CD14-positive monocyte (primary cell): ENCODE results near the gene PTGDR2. TPM values are rescaled to one million over a fixed set of nuclear protein-coding genes. Genes with fewer than 3 reads are reported as not detected.

ENCODE experiments used
- DNase-seq, 3 donors: peaks; one replicate each; pipeline ENCODE4 v3.0.0-alpha.2; 2011 to 2022
- H2AFZ ChIP-seq: 2 replicates; pipeline ENCODE4 v1.6.0; 2012; ENCODE audit warnings: mild to moderate bottlenecking, low read depth, low read length, inconsistent platforms; ENCODE audit not compliant: insufficient read depth, poor library complexity, severe bottlenecking
- H3K27ac ChIP-seq, 2 donors: 1 replicate in 1 of 2; 2 replicates in 1 of 2; pipeline ENCODE4 v1.5.1; 2012 to 2013; ENCODE audit warnings: low read length in 2 of 2, control low read depth in 1 of 2, inconsistent platforms in 1 of 2, low read depth in 1 of 2, mild to moderate bottlenecking in 1 of 2
- H3K27me3 ChIP-seq, 2 donors: one replicate each; pipeline versions ENCODE4 v1.6.0 to v1.6.1; 2011 to 2013; ENCODE audit warnings: low read length in 2 of 2; ENCODE audit not compliant: control insufficient read depth in 2 of 2, insufficient read depth in 2 of 2
- H3K36me3 ChIP-seq, 2 donors: replicated peaks in 1 of 2; 1 replicate in 1 of 2; 2 replicates in 1 of 2; pipeline versions ENCODE4 v1.5.1 to v1.6.1; 2012 to 2013; ENCODE audit warnings: low read length in 2 of 2, control low read depth in 1 of 2, inconsistent platforms in 1 of 2, mild to moderate bottlenecking in 1 of 2; ENCODE audit not compliant: insufficient read depth in 2 of 2, control insufficient read depth in 1 of 2
- H3K4me1 ChIP-seq, 2 donors: 1 replicate in 1 of 2; 2 replicates in 1 of 2; pipeline versions ENCODE4 v1.5.1 to v1.6.1; 2012 to 2013; ENCODE audit warnings: low read length in 2 of 2, control low read depth in 1 of 2, inconsistent platforms in 1 of 2, mild to moderate bottlenecking in 1 of 2, moderate library complexity in 1 of 2; ENCODE audit not compliant: insufficient read depth in 2 of 2, control insufficient read depth in 1 of 2
- H3K4me2 ChIP-seq: replicated peaks from 2 replicates; pipeline ENCODE3; 2012; ENCODE audit warnings: low read length, moderate library complexity, mild to moderate bottlenecking; ENCODE audit not compliant: poor library complexity, severe bottlenecking; ENCODE audit errors: extremely low read depth
- H3K4me3 ChIP-seq, 3 experiments: fragments of 200-600 bp in 1 of 3; sonication (generic) in 1 of 3; replicated peaks in 1 of 3; 1 replicate in 2 of 3; 2 replicates in 1 of 3; pipeline ENCODE4 v1.5.1; 2011 to 2013; ENCODE audit warnings: low read length in 3 of 3, mild to moderate bottlenecking in 3 of 3, control low read depth in 2 of 3, low read depth in 2 of 3, inconsistent platforms in 1 of 3, moderate library complexity in 1 of 3
- H3K79me2 ChIP-seq: 2 replicates; pipeline ENCODE4 v1.6.0; 2012; ENCODE audit warnings: mild to moderate bottlenecking, control low read depth, inconsistent platforms, low read length, moderate library complexity; ENCODE audit not compliant: insufficient read depth
- H3K9ac ChIP-seq: 2 replicates; pipeline ENCODE4 v1.6.0; 2017; ENCODE audit warnings: low read length, mild to moderate bottlenecking; ENCODE audit not compliant: insufficient read depth, poor library complexity, severe bottlenecking
- H3K9me3 ChIP-seq, 2 donors: replicated peaks in 1 of 2; 1 replicate in 1 of 2; 2 replicates in 1 of 2; pipeline versions ENCODE4 v1.5.1 to v1.6.1; 2012 to 2013; ENCODE audit warnings: low read length in 2 of 2, control low read depth in 1 of 2; ENCODE audit not compliant: control insufficient read depth in 1 of 2, insufficient read depth in 1 of 2
- H4K20me1 ChIP-seq: 2 replicates; pipeline ENCODE4 v1.6.0; 2012; ENCODE audit warnings: mild to moderate bottlenecking, low read length, control low read depth, moderate library complexity; ENCODE audit not compliant: insufficient read depth
- H3K27ac Mint-ChIP-seq, 7 donors: one replicate each; pipeline ENCODE4 v1.8.0; 2020; ENCODE audit warnings: mild to moderate bottlenecking in 7 of 7, mixed read lengths in 7 of 7, moderate library complexity in 6 of 7, inconsistent platforms in 2 of 7
- H3K27me3 Mint-ChIP-seq, 3 donors: one replicate each; pipeline ENCODE4 v1.8.0; 2021 to 2022; ENCODE audit warnings: low read depth in 3 of 3, mild to moderate bottlenecking in 3 of 3, mixed read lengths in 3 of 3, moderate library complexity in 3 of 3, inconsistent platforms in 1 of 3
- H3K36me3 Mint-ChIP-seq, 2 donors: one replicate each; pipeline ENCODE4 v1.8.0; 2020; ENCODE audit warnings: mixed read lengths in 2 of 2, inconsistent platforms in 1 of 2, mild to moderate bottlenecking in 1 of 2
- H3K4me1 Mint-ChIP-seq: one replicate; pipeline ENCODE4 v1.8.0; 2020; ENCODE audit warnings: mild to moderate bottlenecking, mixed read lengths
- H3K4me3 Mint-ChIP-seq, 2 donors: one replicate each; pipeline ENCODE4 v1.8.0; 2020; ENCODE audit warnings: mild to moderate bottlenecking in 2 of 2, mixed read lengths in 2 of 2, moderate library complexity in 1 of 2
- H3K9me3 Mint-ChIP-seq, 7 donors: one replicate each; pipeline ENCODE4 v1.8.0; 2020 to 2022; ENCODE audit warnings: mixed read lengths in 7 of 7, mild to moderate bottlenecking in 6 of 7, moderate library complexity in 6 of 7, inconsistent platforms in 2 of 7
- WGBS: methylation state at CpG from one replicate; pipeline ENCODE4 v1.1.5; 2013; ENCODE audit warnings: missing lambda C conversion rate; ENCODE audit not compliant: insufficient coverage; 5-methylcytosine and 5-hydroxymethylcytosine counted together
- intact Hi-C, 2 donors: fragments of 100-400 bp; cut with micrococcal nuclease; formaldehyde crosslinking; loops; one replicate each; pipeline versions ENCODE4 v1.15.0 to v1.15.1; 2023
- polyA plus RNA-seq, 3 donors: library from polyadenylated mRNA; depleted of rRNA in 1 of 3; unstranded in 2 of 3; stranded (reverse) in 1 of 3; fragments of 300-500 nt in 2 of 3; fragments of >200 nt in 1 of 3; fragmentation: Illumina TruSeq in 2 of 3; gene quantifications; 1 replicate in 2 of 3; 2 replicates in 1 of 3; pipeline ENCODE4 v1.2.3, GENCODE V29; 2012 to 2021
- TF ChIP-seq, protein P1 (sequence below): fragments of 200-600 bp; IDR thresholded peaks from one replicate; pipeline ENCODE4 v1.8.0; 2022; ENCODE audit warnings: antibody characterized with exemption, mild to moderate bottlenecking

Gene PTGDR2
- polyA plus RNA-seq, 3 donors: 0.32 to 0.65 (median 0.46) TPM

DNA sequence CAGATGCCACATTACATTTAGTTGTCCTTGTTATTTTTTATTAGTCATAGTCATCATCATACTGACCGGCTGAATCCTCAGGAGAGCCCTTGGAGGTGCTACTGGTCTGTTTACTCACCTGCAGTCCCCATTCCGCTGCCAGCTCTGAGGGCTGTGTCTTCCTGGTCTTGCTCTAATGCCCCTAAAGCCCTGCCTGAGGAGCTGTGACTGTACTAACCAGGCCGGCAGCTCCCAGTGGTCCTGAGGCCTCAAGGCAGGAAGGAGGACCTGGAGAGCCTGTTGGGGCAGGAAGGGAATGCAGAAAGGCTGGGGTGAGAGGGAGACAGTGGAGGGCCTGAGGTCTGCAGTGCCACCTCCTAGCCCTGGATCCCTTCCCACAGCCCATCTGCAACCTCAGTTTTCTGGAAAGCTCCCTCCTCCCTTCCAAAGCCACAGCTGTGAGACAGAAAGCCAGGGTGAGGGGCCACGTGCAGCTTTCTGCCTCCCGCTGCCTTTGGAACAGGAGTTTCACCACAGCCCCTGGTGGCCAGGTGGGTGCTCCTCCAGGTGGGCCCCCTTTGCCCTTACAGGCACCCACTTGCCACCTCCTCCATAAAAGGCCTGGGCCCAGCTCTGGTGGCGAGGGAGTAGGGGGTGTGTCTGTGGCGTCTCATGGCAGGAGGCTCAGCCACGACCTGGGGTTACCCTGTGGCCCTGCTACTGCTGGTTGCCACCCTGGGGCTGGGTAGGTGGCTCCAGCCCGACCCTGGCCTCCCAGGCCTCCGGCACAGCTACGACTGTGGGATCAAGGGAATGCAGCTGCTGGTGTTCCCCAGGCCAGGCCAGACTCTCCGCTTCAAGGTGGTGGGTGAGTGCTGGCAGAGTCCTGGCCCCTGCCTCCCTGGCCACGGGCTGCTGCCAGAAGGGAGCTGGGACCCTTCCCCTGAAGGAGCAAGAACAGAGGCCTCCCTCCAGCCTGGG lies 11.4 kb upstream of the PTGDR2 start, which contains the start of gene ZP1:
Gene ZP1 (plus strand): TSS at position 632 of the 960 bp plus-strand sequence. CDS start 20 bp downstream, at position 652.
- no peaks in the 10 kb centered on the region for H3K27me3 ChIP-seq
- WGBS: 92% methylated on average over 10 of the region's 13 CpGs
- H3K4me3 ChIP-seq: no peak within 1 kb of the TSS
- Mint-ChIP-seq H3K36me3 (no peaks in the 10 kb centered on the region), H3K9me3 (no peaks in the 10 kb centered on the region), H3K4me1 (peaks cover 5% of the 10 kb centered on the region), H3K4me3 (no peak within 1 kb of the TSS), H3K27me3 (peaks cover 0 to 5% (median 3%) of the 10 kb centered on the region in 3 donors), H3K27ac (peak within 1 kb of the TSS in 1 of 7 donors; percentile 51)
- H4K20me1 ChIP-seq: no peaks in the 10 kb centered on the region
- peaks cover 0 to 1% of the 10 kb centered on the region in 2 donors for H3K4me1 ChIP-seq
- H2AFZ ChIP-seq: no peak within 1 kb of the TSS
- H3K9ac ChIP-seq: no peak within 1 kb of the TSS
- H3K79me2 ChIP-seq: no peaks in the 10 kb centered on the region
- H3K36me3 ChIP-seq: no peaks in the 10 kb centered on the region
- H3K4me2 ChIP-seq: no peak within 1 kb of the TSS
- intact Hi-C loops: no loop called here
- no peak for DNase-seq
- no peaks in the 10 kb centered on the region for H3K9me3 ChIP-seq
- TF ChIP-seq, protein P1, sequence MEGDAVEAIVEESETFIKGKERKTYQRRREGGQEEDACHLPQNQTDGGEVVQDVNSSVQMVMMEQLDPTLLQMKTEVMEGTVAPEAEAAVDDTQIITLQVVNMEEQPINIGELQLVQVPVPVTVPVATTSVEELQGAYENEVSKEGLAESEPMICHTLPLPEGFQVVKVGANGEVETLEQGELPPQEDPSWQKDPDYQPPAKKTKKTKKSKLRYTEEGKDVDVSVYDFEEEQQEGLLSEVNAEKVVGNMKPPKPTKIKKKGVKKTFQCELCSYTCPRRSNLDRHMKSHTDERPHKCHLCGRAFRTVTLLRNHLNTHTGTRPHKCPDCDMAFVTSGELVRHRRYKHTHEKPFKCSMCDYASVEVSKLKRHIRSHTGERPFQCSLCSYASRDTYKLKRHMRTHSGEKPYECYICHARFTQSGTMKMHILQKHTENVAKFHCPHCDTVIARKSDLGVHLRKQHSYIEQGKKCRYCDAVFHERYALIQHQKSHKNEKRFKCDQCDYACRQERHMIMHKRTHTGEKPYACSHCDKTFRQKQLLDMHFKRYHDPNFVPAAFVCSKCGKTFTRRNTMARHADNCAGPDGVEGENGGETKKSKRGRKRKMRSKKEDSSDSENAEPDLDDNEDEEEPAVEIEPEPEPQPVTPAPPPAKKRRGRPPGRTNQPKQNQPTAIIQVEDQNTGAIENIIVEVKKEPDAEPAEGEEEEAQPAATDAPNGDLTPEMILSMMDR: no peak
- H3K27ac ChIP-seq: no peak within 1 kb of the TSS

DNA sequence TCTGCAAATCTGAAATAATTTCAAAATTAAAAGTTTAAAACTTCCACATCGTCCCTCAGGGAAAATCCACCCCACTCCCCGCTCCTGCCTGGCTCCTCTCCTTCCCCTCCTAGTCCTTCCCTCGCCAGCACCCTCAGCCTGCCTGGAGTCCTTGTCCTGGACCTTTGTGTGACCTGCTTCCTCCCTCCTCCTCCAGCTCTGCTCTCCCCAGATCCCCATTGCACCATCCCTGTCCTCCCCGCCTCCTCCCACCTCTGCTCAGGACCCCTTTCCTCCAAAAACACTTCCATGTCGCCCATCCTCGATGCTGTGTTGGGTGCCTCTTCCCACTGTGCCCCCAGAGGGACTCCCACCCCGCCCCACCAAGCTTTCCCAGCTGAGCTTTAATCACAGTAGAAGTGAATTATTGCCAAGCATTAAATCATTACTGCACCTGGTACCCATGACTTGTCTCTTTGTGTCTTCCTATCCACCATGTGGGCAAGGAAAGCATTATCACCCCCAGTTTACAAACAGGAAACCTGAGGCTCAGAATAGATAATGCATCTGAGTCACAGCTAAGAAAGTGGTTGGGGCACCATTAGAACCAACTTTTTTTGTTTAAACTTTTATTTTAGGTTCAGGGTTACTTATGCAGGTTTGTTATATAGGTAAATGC lies 9.2 kb upstream of the PTGDR2 start:
- Mint-ChIP-seq H3K27ac (peak overlapping the region in 2 of 7 donors; percentile 0 to 62), H3K9me3 (no peaks in the 10 kb centered on the region), H3K27me3 (peaks cover 0 to 3% (median 2%) of the 10 kb centered on the region in 3 donors), H3K36me3 (no peaks in the 10 kb centered on the region), H3K4me3 (no peak overlapping the region), H3K4me1 (peaks cover 2% of the 10 kb centered on the region)
- TF ChIP-seq, protein P1: no peak
- Histone ChIP-seq H3K4me3 (no peak overlapping the region), H2AFZ (no peak overlapping the region), H3K27ac (no peak overlapping the region), H3K9ac (no peak overlapping the region), H3K9me3 (no peaks in the 10 kb centered on the region), H3K79me2 (no peaks in the 10 kb centered on the region), H3K36me3 (no peaks in the 10 kb centered on the region), H4K20me1 (no peaks in the 10 kb centered on the region), H3K27me3 (no peaks in the 10 kb centered on the region), H3K4me1 (no peaks in the 10 kb centered on the region), H3K4me2 (no peak overlapping the region)
- no peak for DNase-seq
- intact Hi-C loops: no loop called here
- 88% methylated on average over 7 of the region's 7 CpGs for WGBS
